ENCODE data around the gene BACE1. TPM values are rescaled to one million over a fixed set of nuclear protein-coding genes. Genes with fewer than 3 reads are reported as not detected.

Gene BACE1
- total and polyA plus RNA-seq, 2 donors (not counting 1 experiment from before 2014, with no cell fraction given): 0.06 TPM; not detected in 1

GRCh38 chr11:117315285-117316196 is 515 bp downstream of the BACE1 start:
- Histone ChIP-seq H3K36me3 (replicated peaks in 1 of 2; ENCODE audit: control extremely low read depth in 1 of 2, control insufficient read depth in 1 of 2, extremely low read depth in 1 of 2, insufficient read depth in 2 of 2, low read length in 1 of 2) (no peaks in the 10 kb centered on the region), H3K79me2 (ENCODE audit: control insufficient read depth, insufficient read depth, low read length) (no peaks in the 10 kb centered on the region), H3K4me1 (ENCODE audit: control insufficient read depth in 2 of 2, insufficient read depth in 2 of 2, low read length in 2 of 2) (peaks cover 16 to 19% of the 10 kb centered on the region in 2 donors), H3K4me2 (replicated peaks; ENCODE audit: low read depth, low read length, poor library complexity, severe bottlenecking) (peak overlapping the region; percentile 91), H3K27ac (ENCODE audit: low read length in 2 of 2) (no peak overlapping the region), H3K9me3 (ENCODE audit: control extremely low read depth in 1 of 3, control insufficient read depth in 2 of 3, insufficient read depth in 1 of 3, low read length in 2 of 3) (peaks cover 0 to 7% (median 0%) of the 10 kb centered on the region in 3 donors), H3K27me3 (replicated peaks in 1 of 4; ENCODE audit: control extremely low read depth in 1 of 4, control insufficient read depth in 3 of 4, insufficient read depth in 4 of 4, low read length in 3 of 4) (peaks cover 0 to 32% (median 20%) of the 10 kb centered on the region in 4 experiments), H4K20me1 (ENCODE audit: control insufficient read depth, insufficient read depth, low read length, poor library complexity, severe bottlenecking) (no peaks in the 10 kb centered on the region), H2AFZ (ENCODE audit: insufficient read depth, low read depth, low read length, poor library complexity, severe bottlenecking) (peak overlapping the region; percentile 66), H3K9ac (ENCODE audit: low read length) (peak overlapping the region; percentile 51), H3K4me3 (ENCODE audit: control extremely low read depth in 1 of 5, extremely low read depth in 1 of 5, insufficient read depth in 1 of 5, low read depth in 2 of 5, low read length in 4 of 5) (peak overlapping the region in 4 of 5 experiments; percentile 35 to 54 (median 52))
- POLR2A ChIA-PET: no interaction called here
- ATAC-seq (ENCODE audit: low read depth) (peak; percentile 62), DNase-seq (peak; percentile 39)
- H3K4me3 Mint-ChIP-seq: peak overlapping the region; percentile 83
- CTCF ChIA-PET: interaction anchor here (1.6 kb wide), 1 partner anchor 13 kb away, joined by 5 read pairs; the partner anchor contains the start of gene CEP164
- H3K4me1 Mint-ChIP-seq: peaks cover 12% of the 10 kb centered on the region
- TF ChIP-seq, protein P1, sequence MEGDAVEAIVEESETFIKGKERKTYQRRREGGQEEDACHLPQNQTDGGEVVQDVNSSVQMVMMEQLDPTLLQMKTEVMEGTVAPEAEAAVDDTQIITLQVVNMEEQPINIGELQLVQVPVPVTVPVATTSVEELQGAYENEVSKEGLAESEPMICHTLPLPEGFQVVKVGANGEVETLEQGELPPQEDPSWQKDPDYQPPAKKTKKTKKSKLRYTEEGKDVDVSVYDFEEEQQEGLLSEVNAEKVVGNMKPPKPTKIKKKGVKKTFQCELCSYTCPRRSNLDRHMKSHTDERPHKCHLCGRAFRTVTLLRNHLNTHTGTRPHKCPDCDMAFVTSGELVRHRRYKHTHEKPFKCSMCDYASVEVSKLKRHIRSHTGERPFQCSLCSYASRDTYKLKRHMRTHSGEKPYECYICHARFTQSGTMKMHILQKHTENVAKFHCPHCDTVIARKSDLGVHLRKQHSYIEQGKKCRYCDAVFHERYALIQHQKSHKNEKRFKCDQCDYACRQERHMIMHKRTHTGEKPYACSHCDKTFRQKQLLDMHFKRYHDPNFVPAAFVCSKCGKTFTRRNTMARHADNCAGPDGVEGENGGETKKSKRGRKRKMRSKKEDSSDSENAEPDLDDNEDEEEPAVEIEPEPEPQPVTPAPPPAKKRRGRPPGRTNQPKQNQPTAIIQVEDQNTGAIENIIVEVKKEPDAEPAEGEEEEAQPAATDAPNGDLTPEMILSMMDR (IDR thresholded peaks at IDR 0.05): no peak
- TF ChIP-seq EZH2 (IDR thresholded peaks at IDR 0.05; ENCODE audit: borderline replicate concordance, insufficient read depth, low read depth, low read length, poor library complexity, severe bottlenecking): no peak
- H3K27me3 Mint-ChIP-seq: peaks cover 47% of the 10 kb centered on the region
- intact Hi-C loops (cut with micrococcal nuclease): no loop called here
- no peaks in the 10 kb centered on the region for H3K9me3 Mint-ChIP-seq (ENCODE audit: insufficient read depth)
- 2% methylated on average over 61 of the region's 62 CpGs for WGBS (ENCODE audit: insufficient coverage)
- H3K27ac Mint-ChIP-seq: no peak overlapping the region

DNA sequence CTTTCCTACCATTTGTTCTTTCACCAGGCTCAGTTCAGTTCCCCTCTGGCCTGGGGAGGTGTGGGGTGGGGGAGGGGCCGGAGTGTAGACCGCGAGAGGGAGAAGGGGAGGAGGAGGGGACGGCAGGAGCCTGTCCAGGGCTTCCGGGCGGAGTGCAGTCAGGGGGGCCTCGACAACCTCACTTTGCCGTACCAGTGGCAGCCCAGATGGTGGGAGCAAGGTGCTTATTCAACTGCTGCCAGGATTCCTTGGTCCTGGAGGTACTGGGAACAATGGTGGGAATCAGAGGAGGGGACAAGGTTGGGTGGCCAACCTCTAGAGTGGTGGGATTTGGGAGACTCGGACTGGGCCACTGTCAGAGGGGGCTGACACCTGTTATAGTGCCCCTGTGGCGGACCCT is 1.2 kb downstream of the BACE1 start:
- Histone ChIP-seq H2AFZ (ENCODE audit: insufficient read depth, low read depth, low read length, poor library complexity, severe bottlenecking) (peak overlapping the region; percentile 66), H3K27me3 (replicated peaks in 1 of 4; ENCODE audit: control extremely low read depth in 1 of 4, control insufficient read depth in 3 of 4, insufficient read depth in 4 of 4, low read length in 3 of 4) (peaks cover 0 to 32% (median 20%) of the 10 kb centered on the region in 4 experiments), H3K9ac (ENCODE audit: low read length) (peak overlapping the region; percentile 51), H3K4me1 (ENCODE audit: control insufficient read depth in 2 of 2, insufficient read depth in 2 of 2, low read length in 2 of 2) (peaks cover 16 to 19% of the 10 kb centered on the region in 2 donors), H3K36me3 (replicated peaks in 1 of 2; ENCODE audit: control extremely low read depth in 1 of 2, control insufficient read depth in 1 of 2, extremely low read depth in 1 of 2, insufficient read depth in 2 of 2, low read length in 1 of 2) (no peaks in the 10 kb centered on the region), H3K4me2 (replicated peaks; ENCODE audit: low read depth, low read length, poor library complexity, severe bottlenecking) (peak overlapping the region; percentile 91), H4K20me1 (ENCODE audit: control insufficient read depth, insufficient read depth, low read length, poor library complexity, severe bottlenecking) (no peaks in the 10 kb centered on the region), H3K9me3 (ENCODE audit: control extremely low read depth in 1 of 3, control insufficient read depth in 2 of 3, insufficient read depth in 1 of 3, low read length in 2 of 3) (peaks cover 0 to 7% (median 0%) of the 10 kb centered on the region in 3 donors), H3K27ac (ENCODE audit: low read length in 2 of 2) (no peak overlapping the region), H3K79me2 (ENCODE audit: control insufficient read depth, insufficient read depth, low read length) (no peaks in the 10 kb centered on the region), H3K4me3 (ENCODE audit: control extremely low read depth in 1 of 5, extremely low read depth in 1 of 5, insufficient read depth in 1 of 5, low read depth in 2 of 5, low read length in 4 of 5) (no peak overlapping the region)
- intact Hi-C loops (cut with micrococcal nuclease): no loop called here
- TF ChIP-seq, protein P1 (IDR thresholded peaks at IDR 0.05): no peak
- no peak for TF ChIP-seq EZH2 (IDR thresholded peaks at IDR 0.05; ENCODE audit: borderline replicate concordance, insufficient read depth, low read depth, low read length, poor library complexity, severe bottlenecking)
- peak overlapping the region; percentile 75 for H3K4me3 Mint-ChIP-seq
- DNase-seq: peak; percentile 31
- H3K27ac Mint-ChIP-seq: no peak overlapping the region
- H3K4me1 Mint-ChIP-seq: peaks cover 12% of the 10 kb centered on the region
- no peak for ATAC-seq (ENCODE audit: low read depth)
- ChIA-PET POLR2A (no interaction called here), CTCF (interaction anchor here (1.6 kb wide), 1 partner anchor 13 kb away, joined by 5 read pairs; the partner anchor contains the start of gene CEP164)
- H3K27me3 Mint-ChIP-seq: peaks cover 47% of the 10 kb centered on the region
- 10% methylated on average over 10 of the region's 10 CpGs for WGBS (ENCODE audit: insufficient coverage)
- H3K9me3 Mint-ChIP-seq (ENCODE audit: insufficient read depth): no peaks in the 10 kb centered on the region

Data from B cell (primary cell).